Smooth muscle cell of bladder (primary cell): ENCODE results near the gene TRIM43. TPM values are rescaled to one million over a fixed set of nuclear protein-coding genes. Genes with fewer than 3 reads are reported as not detected.

Source experiments
- total RNA-seq: library from RNA; depleted of rRNA; stranded (reverse); fragments of >200 nt; gene quantifications from 2 replicates; pipeline ENCODE4 v1.2.3, GENCODE V29; 2014

The TRIM43 gene
- total RNA-seq, result not detected in 2 replicates

GRCh38 chr2:95591701-95592100 is at the start of gene TRIM43:
Gene TRIM43, plus strand, starts transcription at chr2:95592001. Its CDS starts 2,023 bp downstream, at chr2:95594024.

Other genes starting within 250 kb of the TRIM43 start
- gene FAHD2A, start 189.3 kb upstream of the TRIM43 start, total RNA-seq, result 20.8 and 22.1 TPM in 2 replicates
- gene TRIM43B, start 107.2 kb upstream of the TRIM43 start, total RNA-seq, result not detected in 2 replicates